Caco-2 (cell line): ENCODE data around the gene WDR33. TPM values are rescaled to one million over a fixed set of nuclear protein-coding genes. Genes with fewer than 3 reads are reported as not detected.

ENCODE experiments used
- BruUV-seq: library from RNA; stranded (reverse); fragments of 400-500 nt; replicated peaks from 2 replicates; lab custom pipeline; 2021; lab: Mats Ljungman, UMichigan
- CTCF ChIA-PET: fragments of 300-600 bp; sonication (Branson Sonifier 250); formaldehyde crosslinking; loops from one replicate; lab custom pipeline; 2022; ENCODE audit warnings: antibody characterized with exemption; lab: Charles Lee
- POLR2A ChIA-PET: fragments of 300-600 bp; sonication (Branson Sonifier 250); formaldehyde crosslinking; loops from one replicate; lab custom pipeline; 2022; ENCODE audit warnings: antibody characterized with exemption; lab: Charles Lee
- DNase-seq, 2 experiments: peaks; one replicate each; pipeline versions ENCODE4 v3.0.0 to v3.0.0-alpha.2; 2020 to 2022
- H3K27me3 ChIP-seq: replicated peaks from 2 replicates; pipeline ENCODE4 v1.6.0; 2011; ENCODE audit warnings: low read length; ENCODE audit not compliant: control insufficient read depth, insufficient read depth
- H3K36me3 ChIP-seq: 2 replicates; pipeline ENCODE4 v1.5.1; 2011; ENCODE audit warnings: low read length; ENCODE audit not compliant: control insufficient read depth, insufficient read depth
- H3K4me1 ChIP-seq: fragments of 250-450 bp; sonication (Bioruptor Pico); 2 replicates; pipeline ENCODE4 v1.5.1; 2020; ENCODE audit warnings: mild to moderate bottlenecking
- H3K4me3 ChIP-seq: 2 replicates; pipeline ENCODE4 v1.5.1; 2011; ENCODE audit warnings: low read depth, mild to moderate bottlenecking, control low read depth, low read length
- H3K9me3 ChIP-seq: fragments of 250-450 bp; sonication (Bioruptor Pico); 2 replicates; pipeline ENCODE4 v1.5.1; 2020; ENCODE audit warnings: mild to moderate bottlenecking, moderate library complexity
- H3K27ac Mint-ChIP-seq: one replicate; pipeline ENCODE4 v1.8.0; 2022; ENCODE audit warnings: mixed read lengths; ENCODE audit not compliant: unreplicated experiment
- H3K27me3 Mint-ChIP-seq: one replicate; pipeline ENCODE4 v1.8.0; 2022; ENCODE audit warnings: mixed read lengths; ENCODE audit not compliant: insufficient read depth, unreplicated experiment
- H3K36me3 Mint-ChIP-seq: one replicate; pipeline ENCODE4 v1.8.0; 2022; ENCODE audit warnings: mild to moderate bottlenecking, mixed read lengths; ENCODE audit not compliant: insufficient read depth, unreplicated experiment
- H3K4me1 Mint-ChIP-seq: one replicate; pipeline ENCODE4 v1.8.0; 2022; ENCODE audit warnings: low read depth, mixed read lengths; ENCODE audit not compliant: unreplicated experiment
- H3K4me3 Mint-ChIP-seq: one replicate; pipeline ENCODE4 v1.8.0; 2022; ENCODE audit warnings: mild to moderate bottlenecking, moderate library complexity, mixed read lengths; ENCODE audit not compliant: unreplicated experiment
- H3K9me3 Mint-ChIP-seq: one replicate; pipeline ENCODE4 v1.8.0; 2022; ENCODE audit warnings: mixed read lengths; ENCODE audit not compliant: unreplicated experiment
- intact Hi-C: fragments of 100-400 bp; cut with micrococcal nuclease; formaldehyde crosslinking; loops from one replicate; pipeline ENCODE4 v1.10.0; 2022; ENCODE audit not compliant: unreplicated experiment
- total RNA-seq: library from RNA; stranded (reverse); gene quantifications from 2 replicates; pipeline ENCODE4 v1.2.3, GENCODE V29; 2022
- TF ChIP-seq, protein P1 (sequence below), 2 experiments: fragments of 200-600 bp in 1 of 2; IDR thresholded peaks; 1 replicate in 1 of 2; 2 replicates in 1 of 2; pipeline versions ENCODE4 v1.5.1 to v1.8.0; 2011 to 2022; ENCODE audit warnings: antibody characterized with exemption in 1 of 2, control low read depth in 1 of 2, inconsistent platforms in 1 of 2, low read depth in 1 of 2, low read length in 1 of 2, mild to moderate bottlenecking in 1 of 2, moderate library complexity in 1 of 2; ENCODE audit not compliant: insufficient read depth in 1 of 2, severe bottlenecking in 1 of 2, unreplicated experiment in 1 of 2

WDR33 gene
- total RNA-seq, 1 experiment from 2014 or later, result 77.5 TPM

DNA sequence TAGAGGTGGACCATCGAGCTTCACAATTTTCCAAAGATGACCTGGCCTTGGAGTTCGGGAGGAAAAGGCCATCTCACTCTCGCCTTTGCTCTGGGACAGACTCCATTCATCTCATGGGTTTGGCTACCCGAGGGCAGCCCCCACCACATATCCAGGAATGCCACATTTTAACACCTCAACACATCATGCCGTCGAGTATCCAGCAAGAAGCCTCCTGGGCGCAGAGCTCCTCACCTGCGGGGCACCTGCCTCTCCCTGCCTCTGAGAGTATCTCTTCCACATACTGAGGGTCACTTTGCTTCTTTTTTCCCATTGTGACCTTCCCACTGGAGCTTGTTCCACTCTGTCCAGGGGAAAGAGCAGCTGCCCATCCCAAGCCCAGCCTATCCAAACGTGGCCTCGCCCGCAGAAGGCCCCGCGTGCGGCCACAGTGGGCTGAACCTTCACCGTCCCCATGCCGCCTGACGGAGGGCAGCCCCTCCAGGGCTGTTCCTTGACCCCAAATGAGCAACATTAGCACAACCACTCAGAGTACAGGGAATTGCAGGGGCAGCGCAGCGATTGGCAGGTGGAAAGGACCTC is 130.2 kb downstream of the WDR33 start:
- DNase-seq, result no peak
- H3K4me3 Mint-ChIP-seq, result no peak overlapping the region
- 0 out of 2 replicates have a peak, but pooled peaks cover 1% of the 10 kb centered on the region for H3K27me3 ChIP-seq
- H3K36me3 Mint-ChIP-seq, result no peaks in the 10 kb centered on the region
- H3K4me1 Mint-ChIP-seq, result no peaks in the 10 kb centered on the region
- no peaks in the 10 kb centered on the region for H3K9me3 ChIP-seq
- CTCF ChIA-PET, result interaction anchor here (0.6 kb wide), 1 partner anchor 90 kb away, joined by 4 read pairs; no protein-coding TSS in a partner anchor
- BruUV-seq, result no TSS peak
- H3K4me1 ChIP-seq, result no peaks in the 10 kb centered on the region
- H3K36me3 ChIP-seq, result no peaks in the 10 kb centered on the region
- peaks cover 11% of the 10 kb centered on the region for H3K27me3 Mint-ChIP-seq
- POLR2A ChIA-PET, result interaction anchor here (0.6 kb wide), 1 partner anchor 17 kb away, joined by 3 read pairs; no protein-coding TSS in a partner anchor
- no peaks in the 10 kb centered on the region for H3K9me3 Mint-ChIP-seq
- H3K27ac Mint-ChIP-seq, result no peak overlapping the region
- TF ChIP-seq, protein P1, sequence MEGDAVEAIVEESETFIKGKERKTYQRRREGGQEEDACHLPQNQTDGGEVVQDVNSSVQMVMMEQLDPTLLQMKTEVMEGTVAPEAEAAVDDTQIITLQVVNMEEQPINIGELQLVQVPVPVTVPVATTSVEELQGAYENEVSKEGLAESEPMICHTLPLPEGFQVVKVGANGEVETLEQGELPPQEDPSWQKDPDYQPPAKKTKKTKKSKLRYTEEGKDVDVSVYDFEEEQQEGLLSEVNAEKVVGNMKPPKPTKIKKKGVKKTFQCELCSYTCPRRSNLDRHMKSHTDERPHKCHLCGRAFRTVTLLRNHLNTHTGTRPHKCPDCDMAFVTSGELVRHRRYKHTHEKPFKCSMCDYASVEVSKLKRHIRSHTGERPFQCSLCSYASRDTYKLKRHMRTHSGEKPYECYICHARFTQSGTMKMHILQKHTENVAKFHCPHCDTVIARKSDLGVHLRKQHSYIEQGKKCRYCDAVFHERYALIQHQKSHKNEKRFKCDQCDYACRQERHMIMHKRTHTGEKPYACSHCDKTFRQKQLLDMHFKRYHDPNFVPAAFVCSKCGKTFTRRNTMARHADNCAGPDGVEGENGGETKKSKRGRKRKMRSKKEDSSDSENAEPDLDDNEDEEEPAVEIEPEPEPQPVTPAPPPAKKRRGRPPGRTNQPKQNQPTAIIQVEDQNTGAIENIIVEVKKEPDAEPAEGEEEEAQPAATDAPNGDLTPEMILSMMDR (IDR thresholded peaks at IDR 0.05; ENCODE audit: insufficient read depth in 1 of 2, low read depth in 1 of 2, low read length in 1 of 2, severe bottlenecking in 1 of 2, unreplicated experiment in 1 of 2), result no peak
- intact Hi-C loops, result no loop called here
- H3K4me3 ChIP-seq, result no peak overlapping the region

DNA sequence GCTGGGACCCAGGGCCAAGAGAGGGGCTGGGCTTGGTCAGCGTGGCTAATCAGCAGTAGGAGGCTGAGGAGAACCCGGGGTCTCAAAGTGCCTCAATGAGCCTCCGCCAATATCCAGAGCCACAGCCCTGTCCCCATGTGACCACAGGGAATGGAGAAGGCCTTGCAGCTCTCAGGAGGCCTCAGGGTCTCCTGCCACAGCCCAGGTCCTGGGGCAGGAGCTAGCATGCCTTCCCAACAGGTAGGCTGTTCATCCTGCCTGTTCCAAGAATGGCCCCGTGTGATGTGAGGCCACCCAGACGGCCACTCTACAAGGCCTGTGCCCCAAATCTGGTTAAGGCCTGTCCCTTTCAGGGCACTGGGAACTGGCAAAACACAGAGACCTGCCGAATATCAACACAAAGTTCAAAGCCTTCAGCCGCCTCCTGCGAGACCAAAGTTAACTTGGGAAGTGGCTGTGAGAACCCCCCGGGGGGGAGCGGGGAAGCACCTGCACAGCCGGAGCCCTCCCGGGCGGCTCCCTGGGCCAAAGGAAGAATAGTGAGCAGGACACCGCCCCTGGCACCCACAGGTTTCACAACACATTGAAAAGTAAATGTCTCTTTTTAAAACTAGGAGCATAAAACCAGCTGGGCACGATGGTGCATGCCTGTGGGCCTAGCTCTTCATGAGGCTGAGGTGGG is 131.2 kb downstream of the WDR33 start:
- Mint-ChIP-seq H3K27ac (no peak overlapping the region), H3K27me3 (peaks cover 11% of the 10 kb centered on the region), H3K4me3 (no peak overlapping the region), H3K9me3 (no peaks in the 10 kb centered on the region), H3K4me1 (no peaks in the 10 kb centered on the region), H3K36me3 (no peaks in the 10 kb centered on the region)
- H3K27me3 ChIP-seq, result 0 out of 2 replicates have a peak, but pooled peaks cover 1% of the 10 kb centered on the region
- H3K4me1 ChIP-seq, result no peaks in the 10 kb centered on the region
- CTCF ChIA-PET, result no interaction called here
- POLR2A ChIA-PET, result interaction anchor here (0.6 kb wide), 1 partner anchor 16 kb away, joined by 3 read pairs; no protein-coding TSS in a partner anchor
- H3K9me3 ChIP-seq, result no peaks in the 10 kb centered on the region
- TF ChIP-seq, protein P1 (IDR thresholded peaks at IDR 0.05; ENCODE audit: insufficient read depth in 1 of 2, low read depth in 1 of 2, low read length in 1 of 2, severe bottlenecking in 1 of 2, unreplicated experiment in 1 of 2), result no peak
- no TSS peak for BruUV-seq
- no peaks in the 10 kb centered on the region for H3K36me3 ChIP-seq
- H3K4me3 ChIP-seq, result no peak overlapping the region
- no peak for DNase-seq
- intact Hi-C loops, result no loop called here

DNA sequence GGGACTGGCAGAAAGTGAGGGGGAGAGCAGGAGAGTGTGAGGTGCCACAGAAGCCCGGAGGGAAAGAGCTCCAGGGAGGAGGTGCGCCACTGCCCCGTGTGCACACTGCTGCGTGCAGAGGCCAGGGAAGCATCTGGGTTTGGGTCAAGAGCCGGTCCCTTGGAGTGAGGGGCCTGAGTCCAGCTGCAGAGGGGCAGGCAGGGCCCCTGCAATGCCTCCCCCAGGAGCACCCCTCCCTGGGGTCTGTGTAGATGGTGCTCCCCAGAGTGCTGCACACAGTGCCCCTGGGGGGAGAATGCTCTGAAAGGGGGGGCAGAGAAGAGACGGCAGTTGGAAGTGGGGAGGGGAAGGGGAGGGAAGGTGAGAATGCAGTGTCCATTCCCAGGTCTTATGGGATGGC is 132.0 kb downstream of the WDR33 start:
- no peak for DNase-seq
- peaks cover 6% of the 10 kb centered on the region; the same call in 1 of the 2 replicates for H3K4me1 ChIP-seq
- Mint-ChIP-seq H3K27me3 (peaks cover 11% of the 10 kb centered on the region), H3K4me1 (no peaks in the 10 kb centered on the region), H3K9me3 (no peaks in the 10 kb centered on the region), H3K4me3 (no peak overlapping the region), H3K36me3 (no peaks in the 10 kb centered on the region), H3K27ac (no peak overlapping the region)
- TF ChIP-seq, protein P1 (IDR thresholded peaks at IDR 0.05; ENCODE audit: insufficient read depth in 1 of 2, low read depth in 1 of 2, low read length in 1 of 2, severe bottlenecking in 1 of 2, unreplicated experiment in 1 of 2), result no peak
- POLR2A ChIA-PET, result no interaction called here
- no peaks in the 10 kb centered on the region for H3K9me3 ChIP-seq
- intact Hi-C loops, result no loop called here
- H3K4me3 ChIP-seq, result no peak overlapping the region
- no TSS peak for BruUV-seq
- H3K27me3 ChIP-seq, result peaks cover 1% of the 10 kb centered on the region; the same call in 1 of the 2 replicates
- H3K36me3 ChIP-seq, result no peaks in the 10 kb centered on the region
- CTCF ChIA-PET, result no interaction called here
